ENCODE data around the gene TMEM225B.

Gene TMEM225B

DNA sequence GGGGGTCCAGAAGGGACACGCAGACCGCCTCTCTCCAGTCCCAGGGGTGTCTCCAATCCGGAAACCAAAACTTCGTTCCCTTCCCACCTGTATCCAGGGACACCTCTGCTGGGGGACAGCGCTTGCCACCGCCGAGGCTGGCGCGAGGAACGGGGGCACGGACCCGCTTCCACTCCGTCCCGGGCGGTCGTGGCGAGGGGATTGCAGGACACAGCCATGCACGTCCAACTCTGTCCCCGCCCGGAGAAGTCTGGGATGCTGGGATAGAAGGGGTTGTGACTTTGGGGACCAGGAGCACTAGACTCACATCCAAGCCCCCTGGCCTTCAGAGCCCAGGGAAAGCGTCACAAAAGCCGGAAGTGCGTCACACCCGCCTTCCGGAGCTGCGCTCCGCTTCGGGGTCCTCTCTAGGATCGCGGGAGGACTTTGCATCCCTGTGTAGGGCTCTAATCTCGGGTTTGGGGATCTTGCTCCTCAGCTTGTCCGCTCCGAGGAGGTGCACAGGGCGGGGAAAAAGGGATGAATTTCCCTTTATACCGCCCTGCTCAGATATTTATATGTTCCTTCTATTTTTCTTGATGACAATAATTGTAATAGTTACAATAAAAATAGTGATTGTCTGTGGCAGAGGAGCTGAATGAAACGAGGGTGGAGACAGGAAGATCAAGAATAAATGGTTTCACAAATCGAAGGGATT is 46.2 kb upstream of the TMEM225B start, which contains the start of gene FAM200A (continued):
- TF ChIP-seq, protein P1, sequence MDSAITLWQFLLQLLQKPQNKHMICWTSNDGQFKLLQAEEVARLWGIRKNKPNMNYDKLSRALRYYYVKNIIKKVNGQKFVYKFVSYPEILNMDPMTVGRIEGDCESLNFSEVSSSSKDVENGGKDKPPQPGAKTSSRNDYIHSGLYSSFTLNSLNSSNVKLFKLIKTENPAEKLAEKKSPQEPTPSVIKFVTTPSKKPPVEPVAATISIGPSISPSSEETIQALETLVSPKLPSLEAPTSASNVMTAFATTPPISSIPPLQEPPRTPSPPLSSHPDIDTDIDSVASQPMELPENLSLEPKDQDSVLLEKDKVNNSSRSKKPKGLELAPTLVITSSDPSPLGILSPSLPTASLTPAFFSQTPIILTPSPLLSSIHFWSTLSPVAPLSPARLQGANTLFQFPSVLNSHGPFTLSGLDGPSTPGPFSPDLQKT (IDR thresholded peaks at IDR 0.05; ENCODE audit: borderline replicate concordance, low read depth, low read length), result no peak
- no peak for TF ChIP-seq ZNF341 (tag by site-specific recombination; IDR thresholded peaks at IDR 0.05; ENCODE audit: low read depth)
- TF ChIP-seq, protein P2, sequence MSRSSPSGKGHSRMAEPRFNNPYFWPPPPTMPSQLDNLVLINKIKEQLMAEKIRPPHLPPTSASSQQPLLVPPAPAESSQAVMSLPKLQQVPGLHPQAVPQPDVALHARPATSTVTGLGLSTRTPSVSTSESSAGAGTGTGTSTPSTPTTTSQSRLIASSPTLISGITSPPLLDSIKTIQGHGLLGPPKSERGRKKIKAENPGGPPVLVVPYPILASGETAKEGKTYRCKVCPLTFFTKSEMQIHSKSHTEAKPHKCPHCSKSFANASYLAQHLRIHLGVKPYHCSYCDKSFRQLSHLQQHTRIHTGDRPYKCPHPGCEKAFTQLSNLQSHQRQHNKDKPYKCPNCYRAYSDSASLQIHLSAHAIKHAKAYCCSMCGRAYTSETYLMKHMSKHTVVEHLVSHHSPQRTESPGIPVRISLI (tag by site-specific recombination; IDR thresholded peaks at IDR 0.05), result no peak
- no peak for TF ChIP-seq MEIS1 (CRISPR knock-in tag; IDR thresholded peaks at IDR 0.05; ENCODE audit: borderline replicate concordance)
- TF ChIP-seq, protein P3, sequence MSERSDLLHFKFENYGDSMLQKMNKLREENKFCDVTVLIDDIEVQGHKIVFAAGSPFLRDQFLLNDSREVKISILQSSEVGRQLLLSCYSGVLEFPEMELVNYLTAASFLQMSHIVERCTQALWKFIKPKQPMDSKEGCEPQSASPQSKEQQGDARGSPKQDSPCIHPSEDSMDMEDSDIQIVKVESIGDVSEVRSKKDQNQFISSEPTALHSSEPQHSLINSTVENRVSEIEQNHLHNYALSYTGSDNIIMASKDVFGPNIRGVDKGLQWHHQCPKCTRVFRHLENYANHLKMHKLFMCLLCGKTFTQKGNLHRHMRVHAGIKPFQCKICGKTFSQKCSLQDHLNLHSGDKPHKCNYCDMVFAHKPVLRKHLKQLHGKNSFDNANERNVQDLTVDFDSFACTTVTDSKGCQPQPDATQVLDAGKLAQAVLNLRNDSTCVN (tag by site-specific recombination; optimal IDR thresholded peaks at IDR 0.05), result peak; percentile 45
- no peak for TF ChIP-seq ZNF121 (tag by site-specific recombination; IDR thresholded peaks at IDR 0.05)
- peak; percentile 93 for TF ChIP-seq ZBTB17 (tag by site-specific recombination; IDR thresholded peaks at IDR 0.05)
- TF ChIP-seq, protein P4, sequence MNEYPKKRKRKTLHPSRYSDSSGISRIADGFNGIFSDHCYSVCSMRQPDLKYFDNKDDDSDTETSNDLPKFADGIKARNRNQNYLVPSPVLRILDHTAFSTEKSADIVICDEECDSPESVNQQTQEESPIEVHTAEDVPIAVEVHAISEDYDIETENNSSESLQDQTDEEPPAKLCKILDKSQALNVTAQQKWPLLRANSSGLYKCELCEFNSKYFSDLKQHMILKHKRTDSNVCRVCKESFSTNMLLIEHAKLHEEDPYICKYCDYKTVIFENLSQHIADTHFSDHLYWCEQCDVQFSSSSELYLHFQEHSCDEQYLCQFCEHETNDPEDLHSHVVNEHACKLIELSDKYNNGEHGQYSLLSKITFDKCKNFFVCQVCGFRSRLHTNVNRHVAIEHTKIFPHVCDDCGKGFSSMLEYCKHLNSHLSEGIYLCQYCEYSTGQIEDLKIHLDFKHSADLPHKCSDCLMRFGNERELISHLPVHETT (tag by site-specific recombination; IDR thresholded peaks at IDR 0.05), result peak; percentile 88
- no peak for TF ChIP-seq YY1 (tag by site-specific recombination; IDR thresholded peaks at IDR 0.05)
- no peak for TF ChIP-seq HOXD13 (CRISPR knock-in tag; IDR thresholded peaks at IDR 0.05; ENCODE audit: borderline replicate concordance)
- TF ChIP-seq ZNF155 (tag by site-specific recombination; IDR thresholded peaks at IDR 0.05), result no peak
- no peak for TF ChIP-seq ZNF311 (tag by site-specific recombination; IDR thresholded peaks at IDR 0.05; ENCODE audit: borderline replicate concordance)
- TF ChIP-seq, protein P5, sequence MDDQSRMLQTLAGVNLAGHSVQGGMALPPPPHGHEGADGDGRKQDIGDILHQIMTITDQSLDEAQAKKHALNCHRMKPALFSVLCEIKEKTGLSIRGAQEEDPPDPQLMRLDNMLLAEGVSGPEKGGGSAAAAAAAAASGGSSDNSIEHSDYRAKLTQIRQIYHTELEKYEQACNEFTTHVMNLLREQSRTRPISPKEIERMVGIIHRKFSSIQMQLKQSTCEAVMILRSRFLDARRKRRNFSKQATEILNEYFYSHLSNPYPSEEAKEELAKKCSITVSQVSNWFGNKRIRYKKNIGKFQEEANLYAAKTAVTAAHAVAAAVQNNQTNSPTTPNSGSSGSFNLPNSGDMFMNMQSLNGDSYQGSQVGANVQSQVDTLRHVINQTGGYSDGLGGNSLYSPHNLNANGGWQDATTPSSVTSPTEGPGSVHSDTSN (CRISPR knock-in tag; IDR thresholded peaks at IDR 0.05), result no peak
- no peak for TF ChIP-seq ZNF571 (tag by site-specific recombination; IDR thresholded peaks at IDR 0.05)
- TF ChIP-seq SALL2 (tag by site-specific recombination; IDR thresholded peaks at IDR 0.05; ENCODE audit: borderline replicate concordance), result no peak
- TF ChIP-seq, protein P6, sequence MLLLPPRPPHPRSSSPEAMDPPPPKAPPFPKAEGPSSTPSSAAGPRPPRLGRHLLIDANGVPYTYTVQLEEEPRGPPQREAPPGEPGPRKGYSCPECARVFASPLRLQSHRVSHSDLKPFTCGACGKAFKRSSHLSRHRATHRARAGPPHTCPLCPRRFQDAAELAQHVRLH (tag by site-specific recombination; IDR thresholded peaks at IDR 0.05), result peak; percentile 67
- TF ChIP-seq ZNF624 (tag by site-specific recombination; IDR thresholded peaks at IDR 0.05), result no peak
- no peak for TF ChIP-seq ZNF221 (tag by site-specific recombination; IDR thresholded peaks at IDR 0.05; ENCODE audit: borderline replicate concordance)
- peak; percentile 64; the same call in 1 of the 2 replicates for TF ChIP-seq ZNF24 (tag by site-specific recombination; IDR thresholded peaks at IDR 0.05)
- peak; percentile 84; the same call in 1 of the 2 replicates for TF ChIP-seq ZFP37 (tag by site-specific recombination; IDR thresholded peaks at IDR 0.05)
- TF ChIP-seq, protein P7, sequence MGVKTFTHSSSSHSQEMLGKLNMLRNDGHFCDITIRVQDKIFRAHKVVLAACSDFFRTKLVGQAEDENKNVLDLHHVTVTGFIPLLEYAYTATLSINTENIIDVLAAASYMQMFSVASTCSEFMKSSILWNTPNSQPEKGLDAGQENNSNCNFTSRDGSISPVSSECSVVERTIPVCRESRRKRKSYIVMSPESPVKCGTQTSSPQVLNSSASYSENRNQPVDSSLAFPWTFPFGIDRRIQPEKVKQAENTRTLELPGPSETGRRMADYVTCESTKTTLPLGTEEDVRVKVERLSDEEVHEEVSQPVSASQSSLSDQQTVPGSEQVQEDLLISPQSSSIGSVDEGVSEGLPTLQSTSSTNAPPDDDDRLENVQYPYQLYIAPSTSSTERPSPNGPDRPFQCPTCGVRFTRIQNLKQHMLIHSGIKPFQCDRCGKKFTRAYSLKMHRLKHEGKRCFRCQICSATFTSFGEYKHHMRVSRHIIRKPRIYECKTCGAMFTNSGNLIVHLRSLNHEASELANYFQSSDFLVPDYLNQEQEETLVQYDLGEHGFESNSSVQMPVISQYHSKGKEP (tag by site-specific recombination; IDR thresholded peaks at IDR 0.05), result no peak
- peak; percentile 20; the same call in 1 of the 2 replicates for TF ChIP-seq ZNF558 (tag by site-specific recombination; IDR thresholded peaks at IDR 0.05)
- no peak for TF ChIP-seq ZNF560 (tag by site-specific recombination; IDR thresholded peaks at IDR 0.05; ENCODE audit: borderline replicate concordance)
- peak; percentile 56; the same call in 1 of the 2 replicates for TF ChIP-seq ZNF561 (tag by site-specific recombination; IDR thresholded peaks at IDR 0.05; ENCODE audit: borderline replicate concordance)
- TF ChIP-seq ZNF548 (tag by site-specific recombination; IDR thresholded peaks at IDR 0.05), result no peak
- TF ChIP-seq ZNF600 (tag by site-specific recombination; IDR thresholded peaks at IDR 0.05), result peak; percentile 27; the same call in 1 of the 2 replicates
- TF ChIP-seq, protein P8, sequence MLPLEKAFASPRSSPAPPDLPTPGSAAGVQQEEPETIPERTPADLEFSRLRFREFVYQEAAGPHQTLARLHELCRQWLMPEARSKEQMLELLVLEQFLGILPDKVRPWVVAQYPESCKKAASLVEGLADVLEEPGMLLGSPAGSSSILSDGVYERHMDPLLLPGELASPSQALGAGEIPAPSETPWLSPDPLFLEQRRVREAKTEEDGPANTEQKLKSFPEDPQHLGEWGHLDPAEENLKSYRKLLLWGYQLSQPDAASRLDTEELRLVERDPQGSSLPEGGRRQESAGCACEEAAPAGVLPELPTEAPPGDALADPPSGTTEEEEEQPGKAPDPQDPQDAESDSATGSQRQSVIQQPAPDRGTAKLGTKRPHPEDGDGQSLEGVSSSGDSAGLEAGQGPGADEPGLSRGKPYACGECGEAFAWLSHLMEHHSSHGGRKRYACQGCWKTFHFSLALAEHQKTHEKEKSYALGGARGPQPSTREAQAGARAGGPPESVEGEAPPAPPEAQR (tag by site-specific recombination; IDR thresholded peaks at IDR 0.05), result no peak
- no peak for TF ChIP-seq ZNF223 (tag by site-specific recombination; IDR thresholded peaks at IDR 0.05)
- no peak for TF ChIP-seq ZNF324 (tag by site-specific recombination; IDR thresholded peaks at IDR 0.05)
- peak; percentile 80 for TF ChIP-seq ZBTB8A (tag by site-specific recombination; IDR thresholded peaks at IDR 0.05)

All from HEK293 (cell line).